HG03045 (cell line): ENCODE data around the gene CA10.

Experiments used
- ATAC-seq: cut with Tn5 transposase; IDR thresholded peaks from one replicate; pipeline ENCODE4 v1.9.1; 2021; ENCODE audit warnings: mild to moderate bottlenecking, moderate library complexity; ENCODE audit not compliant: unreplicated experiment

Gene CA10

DNA sequence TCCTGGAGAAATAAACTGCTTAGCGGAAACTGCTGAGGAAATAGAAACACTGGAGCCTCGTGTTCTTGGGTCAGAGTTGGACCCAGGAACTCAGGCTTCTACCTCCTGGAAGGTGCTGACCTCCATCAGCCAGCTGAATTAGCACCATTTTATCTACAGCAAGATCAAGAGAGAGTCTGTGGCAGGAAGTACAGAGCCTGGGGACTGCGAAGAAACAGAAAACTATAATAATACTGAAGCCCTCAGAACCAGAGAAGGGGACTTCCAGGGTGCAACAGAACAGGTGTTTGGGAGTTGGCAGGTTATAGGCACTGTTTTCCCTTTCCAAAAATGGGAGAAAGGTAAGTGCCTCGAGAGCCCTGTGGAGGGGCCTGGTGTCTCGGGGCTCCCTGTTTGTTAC, 379.7 kb downstream of the CA10 start:
- no peak for ATAC-seq

DNA sequence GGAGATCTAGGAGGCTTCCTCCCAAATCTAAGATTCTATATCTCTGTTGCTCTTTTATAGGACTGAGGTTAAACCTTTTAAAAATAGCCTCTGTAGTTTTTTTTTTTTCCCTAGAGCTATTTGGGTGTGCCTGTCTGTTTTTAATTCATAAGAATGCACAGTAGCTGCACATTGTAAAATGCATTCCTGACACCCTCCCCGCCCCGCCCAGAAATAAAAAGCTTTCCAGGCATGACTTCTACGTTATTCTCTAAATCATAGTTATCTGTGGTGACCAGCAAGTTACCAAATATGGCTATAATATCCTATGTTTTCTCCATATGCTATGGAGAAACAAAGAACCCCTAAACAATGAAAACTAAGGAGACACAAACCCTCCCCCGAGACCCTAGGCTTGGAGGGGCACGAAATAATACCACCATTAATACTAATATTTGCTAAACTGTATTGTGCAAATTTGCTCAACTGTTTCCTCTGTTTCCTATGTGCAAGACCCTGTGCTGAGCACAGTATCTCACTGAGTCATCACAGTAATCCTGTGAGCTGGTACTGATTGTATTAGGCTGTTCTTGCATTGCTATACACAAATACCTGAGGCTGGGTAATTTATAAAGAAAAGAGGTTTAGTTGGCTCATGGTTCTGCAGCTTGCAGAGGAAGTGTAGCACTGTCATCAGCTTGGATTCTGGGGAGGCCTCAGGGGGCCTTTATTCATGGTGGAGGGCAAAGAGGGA, 388.3 kb downstream of the CA10 start:
- ATAC-seq = no peak

DNA sequence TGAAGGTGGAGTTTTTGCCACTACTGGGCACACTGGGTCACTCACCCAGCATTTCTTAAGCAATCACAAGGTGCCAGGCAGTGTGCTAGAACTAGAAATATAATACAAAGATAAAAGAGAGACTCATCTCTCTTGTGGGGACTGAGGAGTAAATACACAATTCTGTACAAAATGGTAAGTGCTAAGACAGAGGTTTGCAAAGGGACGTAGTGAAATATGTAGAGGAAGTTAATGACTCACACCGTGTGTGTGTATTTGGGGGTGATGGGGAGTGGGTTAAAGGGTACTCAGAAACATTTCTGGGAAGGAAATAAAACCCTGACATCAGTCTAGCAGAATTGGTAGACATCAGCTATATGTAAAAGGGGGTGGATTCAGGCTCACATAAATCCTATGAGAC, 389.3 kb downstream of the CA10 start:
- no peak for ATAC-seq

DNA sequence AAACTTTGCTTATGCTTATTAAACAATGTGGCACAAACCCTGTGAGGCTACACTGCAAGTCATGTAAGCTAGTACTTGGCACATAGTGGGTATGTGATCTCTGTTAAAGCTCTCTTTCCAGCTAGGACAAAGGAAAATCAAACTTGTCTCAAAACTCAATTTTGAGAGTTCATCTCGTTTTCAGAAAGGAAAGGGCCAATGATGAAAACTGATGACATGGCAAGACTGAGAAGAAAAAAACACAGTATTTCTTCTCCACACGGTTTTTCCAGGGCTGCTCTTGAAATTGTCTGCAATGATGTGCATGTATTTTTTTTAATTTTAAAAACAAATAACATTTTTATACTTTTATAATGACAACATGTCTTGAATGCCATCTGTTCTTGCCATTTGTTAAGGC, 389.8 kb downstream of the CA10 start:
- no peak for ATAC-seq

DNA sequence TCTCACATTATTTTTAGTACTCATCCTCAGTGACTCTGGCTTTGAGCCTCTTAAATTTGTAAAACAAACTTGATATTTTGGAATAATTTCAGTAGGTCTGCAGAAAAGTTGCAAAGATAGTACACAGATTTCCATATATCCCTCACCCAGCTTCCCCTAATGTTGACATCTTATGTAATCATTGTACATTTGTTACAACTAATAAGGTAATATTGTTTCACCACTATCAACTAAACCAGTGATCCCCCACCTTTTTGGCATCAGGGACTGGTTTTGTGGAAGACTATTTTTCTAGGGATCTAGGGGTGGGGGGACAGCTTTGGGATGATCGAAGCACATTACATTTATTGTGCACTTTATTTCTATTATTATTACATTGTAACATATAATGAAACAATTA, 391.2 kb downstream of the CA10 start:
- no peak for ATAC-seq

DNA sequence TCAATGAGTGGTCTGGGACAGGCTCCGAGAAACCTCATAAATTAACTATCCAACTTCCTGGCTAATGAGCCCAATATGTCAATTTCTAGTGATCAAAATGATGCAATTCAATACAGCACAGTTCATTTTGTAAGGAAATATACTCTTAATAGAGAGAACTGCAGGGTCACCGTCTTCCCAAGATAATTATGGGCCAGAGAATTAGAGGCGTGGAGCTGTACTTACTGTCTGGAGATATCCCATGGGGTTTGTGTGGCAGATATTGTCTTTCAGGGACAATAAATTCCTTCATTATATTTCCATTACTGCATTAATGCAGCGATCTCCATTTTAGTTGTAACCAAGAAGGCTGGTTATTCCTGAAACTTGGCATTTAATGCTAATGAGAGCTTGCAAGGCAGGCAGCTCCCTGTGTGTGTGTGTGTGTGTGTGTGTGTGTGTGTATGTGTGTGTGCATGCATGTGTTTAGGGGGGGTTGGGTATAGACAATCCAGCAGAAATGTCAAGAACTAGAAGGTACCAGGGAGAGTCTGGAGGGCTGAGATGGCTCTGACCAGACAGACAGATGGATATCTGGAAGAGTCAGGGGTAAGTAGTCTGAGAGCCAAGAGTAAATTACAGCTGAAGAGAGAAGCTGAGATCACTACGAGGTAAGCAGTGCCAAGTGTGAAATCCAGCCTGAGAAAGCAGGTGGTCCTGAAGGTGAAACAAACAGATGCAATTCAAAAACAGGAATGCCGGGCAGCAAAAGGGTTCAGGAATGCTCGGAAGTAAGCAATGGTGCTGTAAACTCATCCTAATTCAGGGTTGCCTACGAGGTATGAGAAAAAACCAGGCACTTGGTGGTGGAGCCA, 393.0 kb downstream of the CA10 start:
- ATAC-seq = no peak

DNA sequence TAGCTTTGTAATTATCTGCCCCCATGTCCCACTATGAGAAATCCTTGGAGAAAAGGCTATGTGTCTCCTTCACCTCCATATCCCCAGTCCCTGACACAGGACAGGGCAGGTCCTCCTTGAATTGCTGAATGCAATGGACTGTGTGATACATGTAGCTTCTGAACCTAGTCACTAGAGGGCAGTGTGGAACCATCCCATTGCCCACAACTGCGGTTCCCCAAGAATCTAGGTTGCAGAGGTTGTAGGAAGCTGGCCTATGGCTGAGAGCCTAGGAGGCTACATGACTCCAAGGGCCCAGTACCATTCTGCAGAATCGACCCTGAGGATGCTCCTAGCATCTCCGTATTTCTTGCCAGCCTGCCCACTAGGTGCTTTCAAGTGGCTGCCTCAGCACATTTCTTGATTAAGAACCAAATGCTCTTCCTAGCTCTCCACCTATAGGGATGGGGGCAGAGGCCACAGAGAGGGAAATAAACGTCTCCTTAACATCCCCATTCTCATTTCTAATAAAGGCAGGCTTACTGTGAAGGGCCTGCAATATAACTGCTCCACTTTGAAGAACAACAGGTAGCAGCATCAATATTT, 394.0 kb downstream of the CA10 start:
- peak; percentile 75 for ATAC-seq

DNA sequence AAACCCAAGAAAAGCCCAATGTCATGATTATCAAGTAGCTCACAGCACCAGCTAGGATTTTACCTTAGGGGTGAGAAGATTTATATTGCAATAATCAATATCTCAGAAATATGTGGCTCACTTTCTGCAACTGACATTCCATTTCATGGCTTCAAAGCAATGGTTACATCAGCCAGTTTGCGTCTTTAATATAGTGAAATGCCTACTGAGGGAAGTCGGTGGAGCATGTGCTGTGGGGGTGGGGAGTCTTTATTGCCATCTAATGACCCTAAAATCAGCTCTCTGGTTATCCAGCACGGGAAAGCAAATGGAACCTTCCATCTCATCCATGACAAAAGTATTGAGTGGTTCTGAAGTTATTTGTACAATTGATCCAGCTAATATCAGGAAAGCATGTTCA, 395.5 kb downstream of the CA10 start:
- no peak for ATAC-seq

GRCh38 chr17:51761105-51761504, 397.4 kb downstream of the CA10 start:
- ATAC-seq = no peak

GRCh38 chr17:51759260-51759659, 399.3 kb downstream of the CA10 start:
- ATAC-seq = no peak

DNA sequence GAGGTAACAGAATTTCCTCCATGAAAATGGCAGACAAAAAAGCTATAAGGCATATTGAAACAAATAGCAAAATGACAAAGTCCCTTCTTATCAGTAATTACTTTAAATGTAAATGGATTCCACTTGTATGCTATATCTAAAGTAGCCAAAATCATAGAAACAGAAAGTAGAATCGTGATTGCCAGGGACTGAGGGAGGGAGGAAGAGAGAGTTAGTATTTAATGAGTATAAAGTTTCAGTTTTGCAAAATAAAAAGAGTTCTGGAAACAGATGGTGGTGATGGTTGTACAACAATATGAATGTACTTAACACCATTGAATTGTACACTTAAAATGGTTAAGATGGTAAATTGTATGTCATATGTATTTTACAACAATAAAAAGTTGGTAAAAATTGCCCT, 407.4 kb downstream of the CA10 start:
- no peak for ATAC-seq

DNA sequence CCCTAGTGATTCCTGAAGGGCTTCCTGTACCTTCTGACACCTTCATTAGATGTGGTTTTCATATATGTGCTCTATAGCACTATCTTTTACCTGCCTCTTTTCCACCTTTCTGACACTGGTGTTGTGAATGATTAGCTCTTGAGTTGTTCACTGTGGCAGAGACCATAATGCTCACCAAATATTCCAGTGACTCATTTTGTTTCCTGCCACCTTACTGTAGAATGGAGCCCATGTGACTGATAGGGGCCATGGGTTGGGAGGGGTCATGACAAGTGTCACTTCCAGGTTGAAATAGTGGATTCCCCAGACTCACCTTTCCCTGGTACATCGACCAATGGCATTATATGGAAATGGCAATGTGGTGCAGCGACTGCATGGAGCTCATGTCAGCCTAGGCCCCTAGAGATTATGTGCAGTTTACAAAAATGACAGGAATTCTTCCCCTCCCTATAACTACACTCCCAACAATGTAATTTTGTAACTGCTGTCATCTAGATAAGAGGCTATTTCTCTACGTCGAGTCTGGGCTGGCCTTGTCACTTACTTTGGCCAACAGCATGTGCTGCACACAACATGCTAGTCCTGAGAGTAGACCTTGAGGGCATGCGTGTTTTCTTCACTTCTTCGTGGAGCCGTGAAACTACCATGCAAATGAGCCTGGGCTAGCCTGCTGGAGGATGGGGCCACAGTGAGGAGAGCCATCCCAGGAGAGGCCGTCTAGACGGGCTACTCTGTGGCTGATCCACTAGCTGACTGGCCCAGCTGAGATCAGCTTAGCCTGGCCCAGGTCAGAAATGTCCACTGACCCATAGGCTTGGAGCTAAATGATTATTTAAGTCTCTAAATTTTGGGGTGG, 409.5 kb downstream of the CA10 start:
- no peak for ATAC-seq

GRCh38 chr17:51746421-51746820, 412.1 kb downstream of the CA10 start:
- ATAC-seq = no peak

GRCh38 chr17:51745993-51746392, 412.5 kb downstream of the CA10 start:
- ATAC-seq = no peak

DNA sequence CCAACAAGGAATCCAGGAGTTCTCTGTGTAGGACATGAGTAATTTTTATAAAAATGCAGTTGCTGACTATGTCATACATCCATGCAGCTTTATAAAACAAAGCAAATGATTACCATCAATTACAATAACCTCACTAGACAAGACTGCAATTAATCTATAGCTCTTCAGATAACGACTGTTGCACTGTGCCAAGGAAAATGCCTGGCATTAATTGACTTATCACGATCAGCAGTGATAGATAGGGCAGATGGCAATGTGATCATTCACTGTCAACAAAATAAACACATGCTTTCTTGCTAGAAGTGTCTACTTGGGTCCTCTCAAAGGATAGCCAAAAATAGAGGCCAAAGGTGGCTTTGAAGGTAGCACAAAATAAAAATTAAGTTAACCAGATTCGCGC, 415.0 kb downstream of the CA10 start:
- ATAC-seq = no peak

DNA sequence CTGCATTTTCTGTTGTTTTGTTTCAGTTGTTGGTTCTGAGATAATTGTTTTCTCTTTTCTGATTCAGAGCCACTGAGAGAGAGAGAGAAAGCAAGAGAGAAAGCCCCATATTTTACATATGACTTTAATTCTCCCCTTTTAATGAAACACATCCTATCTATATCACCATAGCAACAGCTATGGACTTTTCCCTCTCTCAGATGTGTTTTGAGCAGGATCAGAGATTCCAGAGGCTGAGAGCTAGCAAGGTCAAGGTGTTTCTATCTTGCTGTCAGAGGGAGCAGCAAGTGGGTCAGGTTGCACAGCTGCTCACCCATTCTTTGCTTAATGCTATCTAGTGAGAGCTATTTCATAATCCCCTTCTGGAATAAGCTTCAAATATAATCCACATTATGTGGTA, 415.9 kb downstream of the CA10 start:
- ATAC-seq = no peak

DNA sequence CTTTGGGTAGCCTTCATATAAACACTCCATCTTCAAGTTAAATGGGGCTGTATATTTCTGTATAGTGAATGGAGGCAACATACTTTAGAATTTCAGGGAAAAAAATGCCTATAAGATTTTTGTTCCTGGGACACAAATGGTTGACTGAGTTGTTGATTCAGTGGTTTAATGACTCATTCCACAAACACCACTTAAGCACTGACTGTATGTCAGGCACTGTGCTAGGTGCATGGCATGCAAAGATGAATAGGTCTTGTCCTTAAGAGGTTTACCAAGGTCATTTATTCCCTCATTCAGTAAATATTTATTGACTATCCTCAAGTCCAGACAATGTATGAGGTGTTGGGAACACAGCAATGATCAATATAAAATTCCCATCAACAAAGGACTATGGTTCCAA, 417.1 kb downstream of the CA10 start:
- no peak for ATAC-seq

- no peak for ATAC-seq
These were observed 418.0 kb downstream of the CA10 start for GRCh38 chr17:51740531-51740930.

- no peak for ATAC-seq
These were observed 419.1 kb downstream of the CA10 start for GRCh38 chr17:51739245-51739886.

DNA sequence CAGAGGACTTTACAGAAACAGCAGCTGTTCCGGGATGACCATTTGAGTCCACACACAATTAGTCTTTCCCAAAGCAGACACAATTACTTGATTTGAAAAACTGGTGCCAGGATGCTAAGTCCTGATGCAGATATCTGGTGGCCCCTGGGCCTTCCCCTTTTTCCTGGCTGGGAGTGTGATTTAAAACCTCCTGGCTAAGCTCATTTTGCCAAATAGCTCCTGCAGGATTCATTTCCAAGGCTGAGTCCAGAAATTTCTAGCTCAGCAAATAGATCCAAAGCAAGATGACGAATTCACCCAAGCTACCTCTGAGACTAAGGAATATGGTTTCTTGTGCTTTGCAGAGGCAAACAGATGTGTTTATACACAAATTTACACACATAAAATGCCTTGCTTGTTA, 422.2 kb downstream of the CA10 start:
- ATAC-seq = no peak

DNA sequence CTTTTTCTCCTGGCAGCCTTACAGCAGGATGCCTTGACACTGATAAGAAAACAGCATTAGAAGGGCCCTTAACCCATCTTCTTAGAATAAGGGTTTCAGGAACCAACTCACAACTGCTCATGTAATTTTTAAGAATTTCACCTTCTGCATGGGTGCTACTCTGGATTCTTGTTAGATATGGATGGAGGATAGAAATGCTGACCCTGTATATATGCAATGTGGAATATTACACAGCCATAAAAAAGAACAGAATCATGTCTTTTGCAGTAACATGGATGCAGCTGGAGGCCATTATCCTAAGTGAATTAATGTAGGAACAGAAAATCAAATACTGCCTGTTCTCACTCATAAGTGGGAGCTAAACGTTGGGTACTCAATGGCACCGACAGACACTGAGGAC, 423.5 kb downstream of the CA10 start:
- no peak for ATAC-seq
